ENCODE measurements around the gene STAT5B.

The STAT5B gene

DNA sequence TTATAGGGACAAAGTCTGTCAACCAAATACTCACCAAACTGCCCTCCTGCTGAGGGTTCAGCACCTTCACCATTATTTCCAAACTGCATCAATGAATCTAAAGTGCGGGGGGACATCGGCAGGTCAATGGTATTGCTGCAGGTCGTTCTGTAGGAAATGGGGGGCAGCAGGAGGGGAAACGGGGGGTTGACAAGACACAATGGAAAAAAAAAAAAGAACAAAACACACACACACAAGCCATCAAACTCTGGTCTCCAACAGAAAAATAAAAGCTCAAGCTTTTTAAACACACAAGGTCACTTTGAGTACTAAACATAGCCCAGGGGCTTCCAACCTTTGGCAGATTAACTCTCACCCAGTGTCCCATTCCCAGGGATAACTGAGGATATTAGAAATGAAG is 40.6 kb upstream of the STAT5B start (continued):
- TF ChIP-seq, protein P1, sequence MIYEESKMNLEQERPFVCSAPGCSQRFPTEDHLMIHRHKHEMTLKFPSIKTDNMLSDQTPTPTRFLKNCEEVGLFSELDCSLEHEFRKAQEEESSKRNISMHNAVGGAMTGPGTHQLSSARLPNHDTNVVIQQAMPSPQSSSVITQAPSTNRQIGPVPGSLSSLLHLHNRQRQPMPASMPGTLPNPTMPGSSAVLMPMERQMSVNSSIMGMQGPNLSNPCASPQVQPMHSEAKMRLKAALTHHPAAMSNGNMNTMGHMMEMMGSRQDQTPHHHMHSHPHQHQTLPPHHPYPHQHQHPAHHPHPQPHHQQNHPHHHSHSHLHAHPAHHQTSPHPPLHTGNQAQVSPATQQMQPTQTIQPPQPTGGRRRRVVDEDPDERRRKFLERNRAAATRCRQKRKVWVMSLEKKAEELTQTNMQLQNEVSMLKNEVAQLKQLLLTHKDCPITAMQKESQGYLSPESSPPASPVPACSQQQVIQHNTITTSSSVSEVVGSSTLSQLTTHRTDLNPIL (CRISPR knock-in tag; IDR thresholded peaks at IDR 0.05; ENCODE audit: low read depth), result no peak
- TF ChIP-seq TCF4 (CRISPR knock-in tag; IDR thresholded peaks at IDR 0.05; ENCODE audit: borderline replicate concordance), result no peak

DNA sequence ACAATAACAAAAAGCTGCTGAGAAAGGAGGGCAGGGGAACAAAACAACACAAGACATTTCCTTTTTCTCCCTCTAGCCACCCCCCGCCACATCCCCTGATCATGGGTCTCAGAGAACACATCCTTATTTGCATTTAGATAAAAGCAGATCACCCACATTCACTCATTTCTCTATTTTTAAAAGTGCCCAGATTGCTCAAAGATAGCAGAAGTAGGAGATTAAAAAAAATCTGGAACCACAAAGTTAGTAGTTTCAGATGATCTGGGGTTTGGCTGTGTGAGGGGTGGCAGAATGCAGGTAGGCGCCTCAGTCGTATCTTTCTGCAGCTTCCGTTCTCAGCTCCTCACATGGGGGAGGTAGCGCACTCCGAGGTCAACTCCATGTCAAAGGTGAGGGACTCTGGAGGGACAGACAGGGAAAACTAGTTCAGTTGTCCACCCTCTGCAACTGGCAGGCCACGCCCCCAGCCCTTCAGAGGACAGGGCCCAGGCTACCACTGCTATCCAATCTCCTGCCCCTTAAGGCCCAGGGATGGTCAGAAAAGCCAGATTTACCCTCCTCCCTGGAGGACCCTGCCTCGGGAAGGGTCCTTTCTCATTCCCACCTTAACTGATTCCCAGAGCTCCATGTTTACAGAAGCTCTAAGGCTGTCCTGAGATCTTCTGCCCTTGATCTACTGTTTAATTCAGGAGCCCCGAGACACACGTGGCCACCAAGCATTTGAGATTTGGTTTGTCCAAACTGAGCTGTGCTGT is 39.4 kb upstream of the STAT5B start:
- no peak for ATAC-seq
- TF ChIP-seq, protein P1 (CRISPR knock-in tag; IDR thresholded peaks at IDR 0.05; ENCODE audit: low read depth), result no peak
- TF ChIP-seq ESRRG (CRISPR knock-in tag; IDR thresholded peaks at IDR 0.05), result no peak
- no peak for TF ChIP-seq ZFP3 (CRISPR knock-in tag; IDR thresholded peaks at IDR 0.05)

DNA sequence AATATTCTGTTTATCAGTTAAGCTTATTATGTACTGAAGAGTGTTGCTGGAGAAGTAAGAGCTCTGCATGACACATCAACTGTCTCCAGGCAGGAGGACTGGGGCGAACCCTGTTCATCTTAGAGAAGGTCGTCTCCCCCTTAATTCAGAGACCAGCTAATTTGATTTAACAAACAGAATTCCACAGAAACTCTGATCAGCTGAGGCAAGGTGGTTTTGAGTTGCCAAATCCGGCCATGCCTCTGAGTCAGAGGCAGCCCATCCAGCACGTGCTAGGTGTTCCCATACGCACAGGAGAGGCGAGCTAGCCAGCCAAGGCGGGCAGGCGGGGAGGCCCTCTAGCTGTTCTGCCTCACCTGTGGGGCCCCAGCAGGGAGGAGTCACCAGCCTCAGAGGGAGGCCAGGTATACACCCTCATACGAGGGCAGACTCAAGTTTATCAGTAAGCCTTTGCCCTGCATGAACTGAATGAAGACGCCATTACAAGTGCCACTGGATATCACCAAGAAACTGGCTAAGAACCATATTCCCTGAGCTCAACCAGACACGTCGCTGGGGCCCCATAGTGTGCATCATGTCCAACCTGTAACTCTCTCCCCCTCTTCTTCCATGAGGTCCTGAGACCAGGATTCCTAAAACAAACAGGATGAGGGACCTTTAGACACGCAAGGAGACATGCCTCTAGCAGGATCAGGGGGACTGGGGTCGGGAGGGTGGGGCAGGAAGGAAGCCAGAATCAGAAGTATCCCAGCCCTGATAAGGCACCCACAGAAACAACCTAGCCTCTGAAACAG is 37.8 kb upstream of the STAT5B start:
- TF ChIP-seq, protein P2, sequence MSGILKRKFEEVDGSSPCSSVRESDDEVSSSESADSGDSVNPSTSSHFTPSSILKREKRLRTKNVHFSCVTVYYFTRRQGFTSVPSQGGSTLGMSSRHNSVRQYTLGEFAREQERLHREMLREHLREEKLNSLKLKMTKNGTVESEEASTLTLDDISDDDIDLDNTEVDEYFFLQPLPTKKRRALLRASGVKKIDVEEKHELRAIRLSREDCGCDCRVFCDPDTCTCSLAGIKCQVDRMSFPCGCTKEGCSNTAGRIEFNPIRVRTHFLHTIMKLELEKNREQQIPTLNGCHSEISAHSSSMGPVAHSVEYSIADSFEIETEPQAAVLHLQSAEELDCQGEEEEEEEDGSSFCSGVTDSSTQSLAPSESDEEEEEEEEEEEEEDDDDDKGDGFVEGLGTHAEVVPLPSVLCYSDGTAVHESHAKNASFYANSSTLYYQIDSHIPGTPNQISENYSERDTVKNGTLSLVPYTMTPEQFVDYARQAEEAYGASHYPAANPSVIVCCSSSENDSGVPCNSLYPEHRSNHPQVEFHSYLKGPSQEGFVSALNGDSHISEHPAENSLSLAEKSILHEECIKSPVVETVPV (CRISPR knock-in tag; IDR thresholded peaks at IDR 0.05), result no peak
- TF ChIP-seq ESRRG (CRISPR knock-in tag; IDR thresholded peaks at IDR 0.05) (no peak), ZFP3 (CRISPR knock-in tag; IDR thresholded peaks at IDR 0.05) (no peak), OSR1 (CRISPR knock-in tag; IDR thresholded peaks at IDR 0.05) (no peak)
- no peak for ATAC-seq

DNA sequence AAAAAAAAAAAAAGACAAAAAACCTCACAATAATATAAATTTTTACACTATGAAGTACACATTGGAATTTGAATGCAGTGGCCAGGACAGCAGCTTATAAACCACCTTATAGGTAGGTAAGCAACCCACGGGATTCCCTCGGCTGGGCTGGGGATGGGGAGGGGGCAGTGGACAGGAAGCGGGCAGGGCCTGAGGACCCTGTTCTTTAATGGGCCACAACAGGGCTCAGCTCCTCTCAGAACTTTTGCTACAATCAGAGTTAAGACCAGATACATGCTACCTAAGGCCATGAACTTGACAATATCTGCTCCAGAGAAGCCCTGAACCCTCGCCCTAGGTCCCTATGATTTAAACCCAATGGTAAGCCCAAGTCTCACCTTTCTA is 37.2 kb upstream of the STAT5B start:
- ATAC-seq, result no peak
- TF ChIP-seq, protein P3, sequence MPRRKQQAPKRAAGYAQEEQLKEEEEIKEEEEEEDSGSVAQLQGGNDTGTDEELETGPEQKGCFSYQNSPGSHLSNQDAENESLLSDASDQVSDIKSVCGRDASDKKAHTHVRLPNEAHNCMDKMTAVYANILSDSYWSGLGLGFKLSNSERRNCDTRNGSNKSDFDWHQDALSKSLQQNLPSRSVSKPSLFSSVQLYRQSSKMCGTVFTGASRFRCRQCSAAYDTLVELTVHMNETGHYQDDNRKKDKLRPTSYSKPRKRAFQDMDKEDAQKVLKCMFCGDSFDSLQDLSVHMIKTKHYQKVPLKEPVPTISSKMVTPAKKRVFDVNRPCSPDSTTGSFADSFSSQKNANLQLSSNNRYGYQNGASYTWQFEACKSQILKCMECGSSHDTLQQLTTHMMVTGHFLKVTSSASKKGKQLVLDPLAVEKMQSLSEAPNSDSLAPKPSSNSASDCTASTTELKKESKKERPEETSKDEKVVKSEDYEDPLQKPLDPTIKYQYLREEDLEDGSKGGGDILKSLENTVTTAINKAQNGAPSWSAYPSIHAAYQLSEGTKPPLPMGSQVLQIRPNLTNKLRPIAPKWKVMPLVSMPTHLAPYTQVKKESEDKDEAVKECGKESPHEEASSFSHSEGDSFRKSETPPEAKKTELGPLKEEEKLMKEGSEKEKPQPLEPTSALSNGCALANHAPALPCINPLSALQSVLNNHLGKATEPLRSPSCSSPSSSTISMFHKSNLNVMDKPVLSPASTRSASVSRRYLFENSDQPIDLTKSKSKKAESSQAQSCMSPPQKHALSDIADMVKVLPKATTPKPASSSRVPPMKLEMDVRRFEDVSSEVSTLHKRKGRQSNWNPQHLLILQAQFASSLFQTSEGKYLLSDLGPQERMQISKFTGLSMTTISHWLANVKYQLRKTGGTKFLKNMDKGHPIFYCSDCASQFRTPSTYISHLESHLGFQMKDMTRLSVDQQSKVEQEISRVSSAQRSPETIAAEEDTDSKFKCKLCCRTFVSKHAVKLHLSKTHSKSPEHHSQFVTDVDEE (CRISPR knock-in tag; IDR thresholded peaks at IDR 0.05), result no peak
- no peak for TF ChIP-seq ARNTL (CRISPR knock-in tag; IDR thresholded peaks at IDR 0.05; ENCODE audit: borderline replicate concordance, low read depth)
- no peak for TF ChIP-seq RARB (CRISPR knock-in tag; IDR thresholded peaks at IDR 0.05)
- no peak for TF ChIP-seq BACH2 (CRISPR knock-in tag; IDR thresholded peaks at IDR 0.05; ENCODE audit: borderline replicate concordance)
- TF ChIP-seq GLIS3 (CRISPR knock-in tag; IDR thresholded peaks at IDR 0.05), result no peak
- TF ChIP-seq, protein P2 (CRISPR knock-in tag; IDR thresholded peaks at IDR 0.05), result no peak
- no peak for TF ChIP-seq CSDC2 (CRISPR knock-in tag; IDR thresholded peaks at IDR 0.05)
- TF ChIP-seq TOX (CRISPR knock-in tag; IDR thresholded peaks at IDR 0.05; ENCODE audit: borderline replicate concordance), result no peak
- TF ChIP-seq ESRRG (CRISPR knock-in tag; IDR thresholded peaks at IDR 0.05), result no peak
- TF ChIP-seq ZC3H10 (CRISPR knock-in tag; IDR thresholded peaks at IDR 0.05), result no peak
- TF ChIP-seq ZFP30 (CRISPR knock-in tag; IDR thresholded peaks at IDR 0.05), result no peak
- no peak for TF ChIP-seq SNAI2 (CRISPR knock-in tag; IDR thresholded peaks at IDR 0.05)
- no peak for TF ChIP-seq ISL1 (CRISPR knock-in tag; IDR thresholded peaks at IDR 0.05)
- TF ChIP-seq ZNF70 (CRISPR knock-in tag; IDR thresholded peaks at IDR 0.05), result no peak

Measured in SK-N-SH treated with all-trans-retinoic acid at 6 μM for 48 hours (cell line).